H1 (cell line): Measurements from ENCODE around the gene PLEKHA5. TPM values are rescaled to one million over a fixed set of nuclear protein-coding genes. Genes with fewer than 3 reads are reported as not detected.

Experiments
- CTCF ChIA-PET: fragments of 300-600 bp; sonication (Branson Sonifier 250); formaldehyde crosslinking; loops from one replicate; lab custom pipeline; 2021; ENCODE audit not compliant: partially characterized antibody; lab: Charles Lee
- POLR2A ChIA-PET: fragments of 300-600 bp; sonication (Branson Sonifier 250); formaldehyde crosslinking; loops from one replicate; lab custom pipeline; 2021; ENCODE audit warnings: inconsistent platforms; ENCODE audit not compliant: partially characterized antibody; lab: Charles Lee
- DNase-seq, 2 experiments: peaks; one replicate each; pipeline versions ENCODE4 v3.0.0 to v3.0.0-alpha.2; 2010 to 2022; ENCODE audit warnings: low spot score in 2 of 2, low read depth in 1 of 2, mixed read lengths in 1 of 2
- FAIRE-seq: peaks from 2 replicates; lab custom pipeline; 2011; peaks lifted over from hg19 to GRCh38; lab: Jason Lieb, UNC
- H2AFZ ChIP-seq: 2 replicates; pipeline ENCODE4 v1.8.1; 2012; ENCODE audit warnings: low read length, inconsistent platforms
- H2AK5ac ChIP-seq: 2 replicates; pipeline ENCODE4 v1.6.1; 2013; ENCODE audit warnings: low read depth, low read length
- H2BK120ac ChIP-seq: replicated peaks from 2 replicates; pipeline ENCODE3; 2013; ENCODE audit warnings: low read depth, low read length, inconsistent platforms
- H2BK12ac ChIP-seq: 2 replicates; pipeline ENCODE4 v1.6.1; 2013; ENCODE audit warnings: low read depth, low read length
- H2BK15ac ChIP-seq: 2 replicates; pipeline ENCODE4 v1.6.1; 2013; ENCODE audit warnings: low read length
- H2BK20ac ChIP-seq: 2 replicates; pipeline ENCODE4 v1.6.1; 2013; ENCODE audit warnings: low read length
- H2BK5ac ChIP-seq: 2 replicates; pipeline ENCODE4 v1.6.1; 2013; ENCODE audit warnings: low read depth, low read length
- H3K14ac ChIP-seq: 2 replicates; pipeline ENCODE4 v1.6.1; 2013; ENCODE audit warnings: inconsistent platforms; ENCODE audit not compliant: insufficient read length
- H3K18ac ChIP-seq: 2 replicates; pipeline ENCODE4 v1.6.1; 2013; ENCODE audit warnings: low read length; ENCODE audit errors: extremely low read depth
- H3K23ac ChIP-seq: 2 replicates; pipeline ENCODE4 v1.6.1; 2013; ENCODE audit warnings: inconsistent platforms; ENCODE audit not compliant: insufficient read length
- H3K23me2 ChIP-seq: 2 replicates; pipeline ENCODE4 v1.6.1; 2013; ENCODE audit warnings: low read depth, low read length
- H3K27ac ChIP-seq: 2 replicates; pipeline ENCODE4 v1.6.1; 2011; ENCODE audit warnings: low read depth, low read length, inconsistent platforms
- H3K27me3 ChIP-seq, 4 experiments: replicated peaks in 1 of 4; 1 replicate in 1 of 4; 2 replicates in 3 of 4; pipeline versions ENCODE4 v1.6.1 to v1.8.1; 2011 to 2013; ENCODE audit warnings: low read length in 3 of 4, mild to moderate bottlenecking in 3 of 4, inconsistent platforms in 2 of 4, mixed read lengths in 2 of 4, moderate library complexity in 1 of 4; ENCODE audit not compliant: control insufficient read depth in 3 of 4, insufficient read depth in 3 of 4; ENCODE audit errors: extremely low read depth in 1 of 4
- H3K36me3 ChIP-seq, 4 experiments: 2 replicates each; pipeline versions ENCODE4 v1.6.1 to v1.8.1; 2011 to 2013; ENCODE audit warnings: mild to moderate bottlenecking in 4 of 4, low read length in 3 of 4, moderate library complexity in 2 of 4, control low read depth in 1 of 4, inconsistent platforms in 1 of 4; ENCODE audit not compliant: insufficient read depth in 4 of 4, control insufficient read depth in 2 of 4
- H3K4ac ChIP-seq: replicated peaks from 2 replicates; pipeline ENCODE3; 2013; ENCODE audit warnings: low read length, low read depth, mixed read lengths, inconsistent platforms; ENCODE audit not compliant: insufficient read length
- H3K4me1 ChIP-seq, 4 experiments: replicated peaks in 1 of 4; 1 replicate in 1 of 4; 2 replicates in 3 of 4; pipeline versions ENCODE4 v1.6.1 to v1.8.1; 2011 to 2013; ENCODE audit warnings: low read length in 3 of 4, inconsistent platforms in 2 of 4, mixed read lengths in 1 of 4; ENCODE audit not compliant: insufficient read depth in 4 of 4, control insufficient read depth in 3 of 4
- H3K4me2 ChIP-seq, 2 experiments: 2 replicates each; pipeline versions ENCODE4 v1.6.1 to v1.8.1; 2011 to 2013; ENCODE audit warnings: low read depth in 2 of 2, low read length in 2 of 2, control low read depth in 1 of 2, inconsistent platforms in 1 of 2, mild to moderate bottlenecking in 1 of 2; ENCODE audit not compliant: insufficient read depth in 1 of 2
- H3K4me3 ChIP-seq, 4 experiments: fragments of 200-600, 300-600 bp in 1 of 4; sonication (generic), shearing (Covaris generic), sonication (Bioruptor Twin) in 1 of 4; 2 replicates each; pipeline versions ENCODE4 v1.5.1 to v1.8.1; 2011 to 2016; ENCODE audit warnings: low read length in 4 of 4, low read depth in 3 of 4, control low read depth in 2 of 4, inconsistent platforms in 2 of 4, mild to moderate bottlenecking in 2 of 4, mixed read lengths in 1 of 4, moderate library complexity in 1 of 4; ENCODE audit not compliant: insufficient read depth in 2 of 4; ENCODE audit errors: extremely low read depth in 1 of 4
- H3K56ac ChIP-seq: replicated peaks from 2 replicates; pipeline ENCODE3; 2013; ENCODE audit warnings: low read depth, mild to moderate bottlenecking, mixed read lengths, low read length, inconsistent platforms; ENCODE audit not compliant: insufficient read length
- H3K79me1 ChIP-seq: 2 replicates; pipeline ENCODE4 v1.6.1; 2013; ENCODE audit warnings: low read depth, low read length, control low read depth
- H3K79me2 ChIP-seq, 2 experiments: 2 replicates each; pipeline versions ENCODE4 v1.6.1 to v1.8.1; 2012 to 2013; ENCODE audit warnings: low read length in 2 of 2, mild to moderate bottlenecking in 2 of 2, inconsistent platforms in 1 of 2; ENCODE audit not compliant: insufficient read depth in 2 of 2, control insufficient read depth in 1 of 2
- H3K9ac ChIP-seq, 4 experiments: replicated peaks in 1 of 4; 1 replicate in 1 of 4; 2 replicates in 3 of 4; pipeline versions ENCODE4 v1.6.1 to v1.8.1; 2011 to 2013; ENCODE audit warnings: low read depth in 3 of 4, low read length in 3 of 4, control low read depth in 2 of 4, mild to moderate bottlenecking in 2 of 4, moderate library complexity in 2 of 4, inconsistent platforms in 1 of 4; ENCODE audit errors: extremely low read depth in 1 of 4
- H3K9me3 ChIP-seq, 2 experiments: 2 replicates each; pipeline versions ENCODE4 v1.6.1 to v1.8.1; 2012 to 2013; ENCODE audit warnings: mild to moderate bottlenecking in 2 of 2, moderate library complexity in 2 of 2, control low read depth in 1 of 2, inconsistent platforms in 1 of 2, low read depth in 1 of 2, low read length in 1 of 2, mixed read lengths in 1 of 2; ENCODE audit not compliant: insufficient read depth in 2 of 2
- H4K20me1 ChIP-seq, 2 experiments: replicated peaks in 1 of 2; 2 replicates each; pipeline versions ENCODE3 to v1.8.1; 2011 to 2013; ENCODE audit warnings: inconsistent platforms in 2 of 2, low read length in 2 of 2, mild to moderate bottlenecking in 1 of 2; ENCODE audit not compliant: insufficient read depth in 2 of 2, control insufficient read depth in 1 of 2
- H4K5ac ChIP-seq: 2 replicates; pipeline ENCODE4 v1.6.1; 2013; ENCODE audit warnings: low read length, low read depth, mixed read lengths, inconsistent platforms; ENCODE audit not compliant: insufficient read length
- H4K8ac ChIP-seq: 2 replicates; pipeline ENCODE4 v1.8.0; 2013; ENCODE audit warnings: mild to moderate bottlenecking, moderate library complexity, low read length, inconsistent platforms; ENCODE audit not compliant: insufficient read depth; ENCODE audit errors: extremely low read depth
- H4K91ac ChIP-seq: replicated peaks from 2 replicates; pipeline ENCODE3; 2013; ENCODE audit warnings: low read length, mixed read lengths, inconsistent platforms; ENCODE audit not compliant: insufficient read length
- CBX8 ChIP-seq: fragments of 300-800, 300-1000 bp; sonication (generic); IDR thresholded peaks from 2 replicates; pipeline ENCODE4 v1.7.1; 2016; ENCODE audit warnings: low read depth, low read length, borderline replicate concordance
- CEBPB ChIP-seq: IDR thresholded peaks from 2 replicates; pipeline ENCODE4 v1.6.1; 2012; ENCODE audit warnings: low read depth, low read length
- CHD2 ChIP-seq: IDR thresholded peaks from 2 replicates; pipeline ENCODE4 v1.6.1; 2012; ENCODE audit warnings: low read length, improper control_type of control experiment
- CREB1 ChIP-seq: IDR thresholded peaks from 2 replicates; pipeline ENCODE4 v1.6.1; 2012; ENCODE audit warnings: inconsistent platforms
- EZH2 ChIP-seq: fragments of 200-600 bp; sonication (generic); IDR thresholded peaks from 2 replicates; pipeline ENCODE4 v1.7.1; 2012; ENCODE audit warnings: low read depth, mild to moderate bottlenecking, moderate library complexity, low read length, inconsistent platforms; ENCODE audit not compliant: severe bottlenecking
- FOSL1 ChIP-seq: IDR thresholded peaks from 2 replicates; pipeline ENCODE4 v1.6.1; 2011; ENCODE audit warnings: mild to moderate bottlenecking, low read depth, low read length, moderate library complexity; ENCODE audit not compliant: insufficient read depth
- KDM5A ChIP-seq: fragments of 200-600 bp; IDR thresholded peaks from 2 replicates; pipeline ENCODE4 v1.7.1; 2012; ENCODE audit warnings: mild to moderate bottlenecking, low read length, inconsistent platforms, mixed read lengths
- SIRT6 ChIP-seq: IDR thresholded peaks from one replicate; pipeline ENCODE4 v1.7.1; 2012; ENCODE audit warnings: low read length, inconsistent platforms
- TBP ChIP-seq: IDR thresholded peaks from 2 replicates; pipeline ENCODE4 v1.6.1; 2011; ENCODE audit warnings: low read depth, low read length, improper control_type of control experiment
- TEAD4 ChIP-seq: IDR thresholded peaks from 2 replicates; pipeline ENCODE4 v1.6.1; 2012; ENCODE audit warnings: low read depth, low read length, inconsistent platforms, mixed read lengths
- USF2 ChIP-seq: IDR thresholded peaks from 2 replicates; pipeline ENCODE4 v1.6.1; 2011; ENCODE audit warnings: low read length, improper control_type of control experiment
- WGBS, 2 experiments: shearing (Covaris generic) in 1 of 2; methylation state at CpG; one replicate each; pipeline versions ENCODE4 v1.1.6 to v1.1.7; 2013 to 2015; ENCODE audit warnings: low lambda C conversion rate in 2 of 2, mixed read lengths in 2 of 2, inconsistent platforms in 1 of 2, low coverage in 1 of 2, missing lambda C conversion rate in 1 of 2; ENCODE audit not compliant: insufficient replicate concordance in 2 of 2, insufficient coverage in 1 of 2, insufficient read length in 1 of 2; ENCODE audit errors: extremely low coverage in 1 of 2, missing lambda C conversion rate in 1 of 2; 5-methylcytosine and 5-hydroxymethylcytosine counted together
- polyA plus RNA-seq, 7 experiments: library from polyadenylated mRNA; depleted of rRNA in 3 of 7; stranded (reverse) in 5 of 7; unstranded in 2 of 7; fragments of >200 nt in 5 of 7; fragments of 200-250 nt in 2 of 7; gene quantifications; 1 replicate in 5 of 7; 2 replicates in 1 of 7; 4 replicates in 1 of 7; pipeline versions ENCODE4 v1.2.1 to v1.2.3, GENCODE V29; 2011 to 2013; ENCODE audit warnings: missing spikeins in 2 of 7, mixed read lengths in 2 of 7
- total RNA-seq: library from RNA; stranded (reverse); fragmentation: NEBNext Ultra II Directional; extraction: Animal tissue kit (Norgen Biotek cat#: 25700); gene quantifications from 2 replicates; pipeline ENCODE4 v1.2.1, GENCODE V29; 2021

The PLEKHA5 gene
- total and polyA plus RNA-seq, 2 of the 8 experiments (the other 6 are each of a cell fraction or from before 2014, with no cell fraction given): 17.2 to 66.1 TPM

DNA sequence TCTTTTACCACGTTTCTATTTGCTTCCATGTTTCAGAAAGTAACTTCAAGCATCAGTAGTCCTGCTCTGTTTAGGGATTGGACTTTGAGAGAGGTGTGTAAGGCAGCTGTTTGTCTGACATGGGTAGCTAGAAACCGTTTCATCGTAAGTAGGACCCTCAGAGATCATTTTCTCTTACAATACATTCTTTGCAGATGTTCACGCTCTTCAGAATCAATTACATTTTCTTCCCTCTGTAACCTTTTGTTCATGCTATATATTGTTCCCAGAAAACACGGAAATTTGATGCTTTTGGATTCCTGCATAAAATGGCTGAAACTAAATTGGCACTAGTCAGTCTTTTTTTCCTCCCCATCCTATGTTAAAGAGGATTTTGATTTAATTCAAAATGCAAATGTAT is 247.2 kb downstream of the PLEKHA5 start:
- Histone ChIP-seq H4K20me1 (no peaks in the 10 kb centered on the region), H3K36me3 (peaks cover 0 to 40% (median 3%) of the 10 kb centered on the region in 4 experiments; a peak in 3 of 8 replicates), H3K18ac (no peak overlapping the region), H2AFZ (no peak overlapping the region), H2BK15ac (no peak overlapping the region), H4K5ac (no peak overlapping the region), H2BK5ac (no peak overlapping the region), H3K79me2 (no peaks in the 10 kb centered on the region), H3K4ac (no peak overlapping the region), H3K9ac (no peak overlapping the region), H2BK20ac (no peak overlapping the region), H3K4me3 (no peak overlapping the region), H3K9me3 (no peaks in the 10 kb centered on the region), H4K8ac (no peak overlapping the region), H3K27me3 (no peaks in the 10 kb centered on the region), H3K79me1 (no peaks in the 10 kb centered on the region), H2AK5ac (no peak overlapping the region), H3K23ac (no peak overlapping the region), H3K14ac (no peak overlapping the region), H3K56ac (no peak overlapping the region), H3K4me1 (peaks cover 0 to 3% (median 2%) of the 10 kb centered on the region in 4 experiments; a peak in 2 of 7 replicates), H4K91ac (no peak overlapping the region), H2BK120ac (no peak overlapping the region), H3K4me2 (no peak overlapping the region), H3K27ac (no peak overlapping the region), H2BK12ac (no peak overlapping the region), H3K23me2 (no peaks in the 10 kb centered on the region)
- CTCF ChIA-PET: no interaction called here
- POLR2A ChIA-PET: no interaction called here
- 86% methylated on average over 5 of the region's 5 CpGs; no CpG with 5 or more reads in 1 of the 2 experiments for WGBS, 2 experiments
- DNase-seq: no peak
- peak; percentile 58 for FAIRE-seq
- TF ChIP-seq FOSL1 (no peak), TEAD4 (no peak), TBP (no peak), EZH2 (no peak), CHD2 (no peak), CEBPB (no peak), CBX8 (no peak), CREB1 (no peak), SIRT6 (no peak), USF2 (no peak), KDM5A (no peak)
